MG63 (cell line): Measurements from ENCODE around the gene PCNP. TPM values are rescaled to one million over a fixed set of nuclear protein-coding genes. Genes with fewer than 3 reads are reported as not detected.
"Not testable (repeated sequence)": the region's sequence is repeated elsewhere in the genome, so short reads cannot be mapped to it uniquely, and the experiment has no call there.

ENCODE experiments used
- DNase-seq: peaks from one replicate; pipeline ENCODE4 v3.0.0-alpha.2; 2020
- H3K27me3 ChIP-seq: fragments of 250-450 bp; sonication (Bioruptor Pico); 2 replicates; pipeline ENCODE4 v1.5.1; 2020; ENCODE audit warnings: mild to moderate bottlenecking, moderate library complexity
- H3K36me3 ChIP-seq: fragments of 250-450 bp; sonication (Bioruptor Pico); 2 replicates; pipeline ENCODE4 v1.5.1; 2020; ENCODE audit warnings: mild to moderate bottlenecking, moderate library complexity
- H3K4me3 ChIP-seq: fragments of 250-450 bp; sonication (Bioruptor Pico); 2 replicates; pipeline ENCODE4 v1.5.1; 2020; ENCODE audit warnings: mild to moderate bottlenecking, moderate library complexity
- H3K9me3 ChIP-seq: fragments of 250-450 bp; sonication (Bioruptor Pico); 2 replicates; pipeline ENCODE4 v1.5.1; 2020; ENCODE audit warnings: mild to moderate bottlenecking, moderate library complexity
- total RNA-seq: library from RNA; depleted of rRNA; stranded (reverse); fragments of >200 nt; shearing (Covaris generic); gene quantifications from 2 replicates; pipeline ENCODE4 v1.2.3, GENCODE V29; 2014; ENCODE audit warnings: low replicate concordance; rRNA removed

Gene PCNP
- total RNA-seq, 1 experiment from 2014 or later: 127 TPM

DNA sequence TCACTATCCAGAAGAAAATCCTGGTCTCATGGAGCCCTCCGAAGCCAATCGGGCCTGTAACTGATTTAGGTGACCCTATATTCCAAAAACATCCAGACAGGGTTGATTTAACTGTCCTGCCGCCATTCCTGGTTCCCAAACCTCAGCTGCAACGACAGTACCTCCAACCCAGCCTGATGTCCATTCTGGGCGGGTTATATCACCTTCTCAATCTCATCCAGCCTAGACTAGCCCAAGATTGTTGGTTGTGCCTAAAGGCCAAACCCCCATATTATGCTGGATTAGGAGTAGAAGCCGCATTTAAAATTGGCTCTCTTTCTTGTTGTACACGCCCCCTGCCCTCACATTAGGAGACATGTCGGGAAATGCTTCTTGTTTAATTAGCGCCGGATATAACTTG is 66.3 kb downstream of the PCNP start:
- no peak overlapping the region for H3K4me3 ChIP-seq
- H3K36me3 ChIP-seq: peaks cover 1% of the 10 kb centered on the region
- no peak for DNase-seq
- no peaks in the 10 kb centered on the region for H3K9me3 ChIP-seq
- H3K27me3 ChIP-seq: no peaks in the 10 kb centered on the region

DNA sequence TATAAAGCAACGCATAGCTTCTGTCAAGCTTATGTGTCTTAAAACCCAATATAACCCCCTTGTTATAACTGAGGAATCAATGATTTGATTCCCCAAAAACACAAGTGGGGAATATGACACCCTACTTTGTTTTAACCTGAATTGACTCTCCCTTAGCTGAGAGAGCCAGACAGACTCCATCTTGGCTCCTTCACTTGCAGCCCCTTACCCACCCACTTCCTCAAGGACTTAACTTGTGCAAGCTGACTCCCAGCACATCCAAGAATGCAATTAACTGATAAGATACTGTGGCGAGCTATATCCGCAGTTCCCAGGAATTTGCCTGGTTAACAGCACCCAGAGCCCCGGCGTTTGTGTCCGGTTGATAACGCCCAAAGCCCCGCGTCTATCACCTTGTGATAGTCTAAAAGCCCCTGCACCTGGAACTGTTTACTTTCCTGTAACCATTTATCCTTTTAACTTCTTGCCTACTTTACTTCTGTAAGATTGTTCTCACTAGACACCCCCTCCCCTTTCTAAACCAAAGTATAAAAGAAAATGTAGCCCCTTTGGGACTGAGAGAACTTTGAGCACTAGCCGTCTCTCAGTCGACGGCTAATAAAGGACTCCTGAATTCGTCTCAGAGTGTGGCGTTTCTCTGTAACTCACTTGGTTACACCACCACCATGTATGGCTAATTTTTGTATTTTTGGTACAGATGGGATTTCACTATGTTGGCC is 67.6 kb downstream of the PCNP start:
- not testable (repeated sequence) for H3K4me3 ChIP-seq, H3K27me3 ChIP-seq, H3K9me3 ChIP-seq, DNase-seq
- H3K36me3 ChIP-seq: peaks cover 10% of the 10 kb centered on the region

DNA sequence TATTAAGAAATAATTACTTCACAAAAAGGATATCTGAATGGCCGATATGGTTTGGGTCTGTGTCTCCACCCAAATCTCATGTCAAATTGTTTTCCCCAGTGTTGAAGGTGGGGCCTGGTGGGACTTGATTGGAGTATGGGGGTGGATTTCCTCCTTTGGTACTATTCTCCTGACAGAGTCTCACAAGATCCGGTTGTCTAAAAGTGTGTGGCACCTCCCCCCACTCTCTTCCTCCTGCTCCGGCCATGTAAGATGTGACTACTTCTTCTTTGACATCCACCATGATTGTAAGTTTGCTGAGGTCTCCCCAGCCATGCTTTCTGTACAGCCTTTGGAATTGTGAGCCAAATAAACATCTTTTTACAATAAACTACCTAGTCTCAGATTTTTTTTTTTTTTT is 68.5 kb downstream of the PCNP start:
- no peaks in the 10 kb centered on the region for H3K27me3 ChIP-seq
- H3K36me3 ChIP-seq: peaks cover 12% of the 10 kb centered on the region
- H3K4me3 ChIP-seq: no peak overlapping the region
- 0 out of 2 replicates have a peak, but pooled peaks cover 3% of the 10 kb centered on the region for H3K9me3 ChIP-seq
- DNase-seq: no peak

DNA sequence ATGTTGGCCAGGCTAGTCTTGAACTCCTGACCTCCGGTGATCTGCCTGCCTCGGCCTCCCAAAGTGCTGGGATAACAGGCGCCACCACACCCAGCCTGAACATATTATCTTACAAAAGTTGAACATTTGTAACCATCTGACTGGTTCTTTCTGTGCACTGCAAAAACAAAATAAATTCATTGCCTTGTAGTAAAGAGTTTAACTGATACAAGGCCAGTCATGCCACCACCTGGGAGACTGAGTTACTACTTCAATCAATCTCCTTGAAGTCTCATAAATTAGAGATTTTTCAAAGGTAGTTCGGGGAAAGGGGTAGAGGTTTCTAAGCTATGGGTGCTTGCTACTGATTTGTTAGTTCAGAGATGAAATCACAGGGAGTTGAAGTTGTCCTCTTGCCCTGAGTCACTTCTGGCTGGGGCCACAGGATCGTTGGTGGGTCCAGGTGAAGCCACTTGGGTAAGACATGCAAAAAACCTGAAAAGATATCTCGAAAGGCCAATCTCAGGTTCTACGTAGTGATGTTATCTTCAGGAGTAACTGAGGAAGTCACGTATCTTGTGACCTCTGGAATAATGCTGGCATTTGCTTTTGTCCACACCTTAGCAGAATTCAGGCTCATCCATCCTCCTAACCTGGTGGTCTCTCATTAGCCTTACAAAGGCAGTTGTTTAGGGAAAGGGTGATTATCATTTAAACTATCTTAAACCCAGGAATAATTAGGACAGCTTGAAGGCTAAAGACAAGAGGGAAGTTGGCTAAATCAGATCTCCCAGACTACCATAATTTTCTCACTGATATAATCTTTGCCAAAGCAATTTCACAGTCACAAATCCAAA is 69.2 kb downstream of the PCNP start:
- H3K9me3 ChIP-seq: 0 out of 2 replicates have a peak, but pooled peaks cover 3% of the 10 kb centered on the region

More for the DNA sequence above, 69.2 kb downstream of the PCNP start:
- no peak for DNase-seq
- Histone ChIP-seq H3K27me3 (no peaks in the 10 kb centered on the region), H3K36me3 (peaks cover 13% of the 10 kb centered on the region), H3K4me3 (no peak overlapping the region)

Other genes with a start within 250 kb of the PCNP start
- gene SENP7, start 61.0 kb upstream of the PCNP start, total RNA-seq: 2.8 and 5.6 TPM in 2 replicates
- gene TRMT10C, start 12.3 kb upstream of the PCNP start, total RNA-seq: 49.7 and 52.6 TPM in 2 replicates
- 22.0 and 41.2 TPM in 2 replicates for gene ZBTB11, start 103.0 kb downstream of the PCNP start, total RNA-seq
- 2,355 and 3,485 TPM in 2 replicates for gene RPL24, start 112.5 kb downstream of the PCNP start, total RNA-seq
- gene CEP97, start 150.4 kb downstream of the PCNP start, total RNA-seq: 9.7 and 11.0 TPM in 2 replicates
- 7.5 and 12.4 TPM in 2 replicates for gene NXPE3, start 205.0 kb downstream of the PCNP start, total RNA-seq